ENCODE data around the gene NFIX. TPM values are rescaled to one million over a fixed set of nuclear protein-coding genes. Genes with fewer than 3 reads are reported as not detected.

Gene NFIX
- total and polyA plus RNA-seq, 9 of the 15 experiments (the other 6 are each of a cell fraction or from before 2014, with no cell fraction given), result 0.28 to 26.8 (median 5.4) TPM

GRCh38 chr19:13100031-13100588, 104.8 kb downstream of the NFIX start (continued):
- TF ChIP-seq TEAD1 (CRISPR knock-in tag; IDR thresholded peaks at IDR 0.05) (peak in 1 of 2 experiments; percentile 90; a peak in 2 of 4 replicates), KDM1A (IDR thresholded peaks at IDR 0.05) (peak; percentile 91 to 97), ZNF444 (CRISPR knock-in tag; IDR thresholded peaks at IDR 0.05) (no peak), FOXK1 (CRISPR knock-in tag; IDR thresholded peaks at IDR 0.05; ENCODE audit: borderline replicate concordance) (no peak), HMGN3 (IDR thresholded peaks at IDR 0.05; ENCODE audit: borderline replicate concordance, extremely low read depth, insufficient read length, low read depth, low read length) (no peak), POU5F1 (IDR thresholded peaks at IDR 0.05; ENCODE audit: borderline replicate concordance, low read depth, low read length, partially characterized antibody) (no peak), THRB (CRISPR knock-in tag; conservative IDR thresholded peaks at IDR 0.05) (peak; percentile 82; the same call in 1 of the 2 replicates), RBFOX2 (IDR thresholded peaks at IDR 0.05; ENCODE audit: low read depth, low read length) (no peak; the same call in 1 of the 2 replicates), SMARCC2 (IDR thresholded peaks at IDR 0.05; ENCODE audit: low read depth) (no peak), PTBP1 (IDR thresholded peaks at IDR 0.05; ENCODE audit: low read depth, low read length) (no peak), CREB3 (tag; conservative IDR thresholded peaks at IDR 0.05; ENCODE audit: low read depth) (no peak), ZNF165 (CRISPR knock-in tag; IDR thresholded peaks at IDR 0.05; ENCODE audit: borderline replicate concordance) (no peak), ZNF592 (IDR thresholded peaks at IDR 0.05) (no peak), CSDE1 (IDR thresholded peaks at IDR 0.05) (no peak), ZNF830 (CRISPR knock-in tag; IDR thresholded peaks at IDR 0.05) (no peak), CTCF (IDR thresholded peaks at IDR 0.05 in 2 of 3, conservative IDR thresholded peaks at IDR 0.05 in 1 of 3; ENCODE audit: insufficient read depth in 2 of 3, low read depth in 1 of 3, low read length in 3 of 3) (no peak), NFE2 (IDR thresholded peaks at IDR 0.05; ENCODE audit: low read depth) (no peak), ESRRB (CRISPR knock-in tag; IDR thresholded peaks at IDR 0.05; ENCODE audit: borderline replicate concordance) (no peak), ZKSCAN3 (CRISPR knock-in tag; IDR thresholded peaks at IDR 0.05) (no peak), ZNF263 (CRISPR knock-in tag; IDR thresholded peaks at IDR 0.05; ENCODE audit: borderline replicate concordance) (0 out of 2 replicates have a peak, but pooled peaks have one; percentile 4)
